ENCODE results near the gene DAP3.
"Not testable (repeated sequence)": the region's sequence is repeated elsewhere in the genome, so short reads cannot be mapped to it uniquely, and the experiment has no call there.

Gene DAP3

DNA sequence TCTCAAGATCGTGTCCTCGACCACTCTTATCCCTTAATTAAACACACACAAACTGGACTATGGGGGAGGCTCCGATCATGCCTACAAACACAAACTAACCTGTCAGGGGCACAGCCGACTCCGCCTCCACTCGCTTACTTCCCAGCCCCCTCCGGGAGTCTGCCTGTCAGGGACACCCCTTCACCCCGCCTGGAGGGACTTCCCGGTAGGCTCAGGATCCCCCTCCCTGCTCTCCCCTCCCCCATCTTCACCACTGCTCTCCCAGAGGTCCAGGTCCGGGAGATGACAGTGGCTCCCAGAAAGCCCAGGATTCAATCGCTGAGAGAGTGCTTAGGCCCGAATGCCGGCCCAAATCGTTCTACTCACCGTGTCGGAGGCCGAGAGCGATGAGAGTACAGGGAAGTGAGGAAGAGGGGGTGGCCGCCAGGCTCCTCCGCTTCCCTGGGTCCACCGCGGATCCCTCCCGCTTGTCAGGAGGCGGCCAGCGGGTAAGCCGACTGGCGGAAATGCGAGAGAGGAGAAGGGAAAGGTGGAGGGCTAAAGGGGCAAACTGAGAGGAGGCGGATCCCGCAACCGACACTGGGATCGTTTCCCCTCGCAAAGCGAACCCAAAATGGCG, 1.1 kb upstream of the DAP3 start:
- DNase-seq = not testable (repeated sequence)

DNA sequence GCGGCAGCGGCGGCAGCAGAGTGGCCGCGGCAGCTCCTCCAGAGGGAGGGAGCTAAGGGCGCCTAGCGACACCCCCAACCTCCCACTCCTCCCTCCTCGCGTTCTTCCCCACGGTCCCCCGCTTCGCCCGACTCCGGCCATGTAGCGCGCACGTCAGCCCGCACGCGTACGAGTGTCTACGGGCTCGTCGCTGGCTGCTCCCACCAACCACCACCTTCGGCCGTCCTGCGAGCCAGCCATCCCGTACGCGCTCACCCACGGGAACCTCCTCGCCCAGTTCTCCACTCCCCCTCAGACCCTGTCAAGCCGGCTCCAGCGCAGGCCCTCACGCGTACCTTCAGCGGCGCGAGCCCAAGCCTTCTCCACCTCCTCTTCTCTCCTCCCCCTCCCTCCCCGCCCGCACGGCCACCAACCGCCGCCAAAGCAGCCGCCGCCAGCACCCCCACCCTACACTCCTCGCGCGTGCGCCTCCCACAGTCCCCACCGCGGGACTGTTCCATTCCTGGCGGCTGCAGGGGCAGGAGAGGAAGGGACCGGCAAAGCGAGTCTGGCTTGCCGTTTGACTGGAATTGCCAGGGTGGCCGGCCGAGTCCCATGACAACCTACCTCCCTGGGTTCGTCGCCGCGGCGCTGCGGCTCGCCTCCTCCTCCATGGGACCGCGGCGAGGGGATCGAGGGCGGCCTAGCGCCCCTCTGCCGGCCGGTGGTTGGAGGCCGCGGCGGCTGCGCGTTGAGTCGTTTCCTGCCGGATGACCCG, 389 bp upstream of the DAP3 start, which contains the start of gene YY1AP1:
Gene YY1AP1 (minus strand): TSS at position 451 of the 757 bp plus-strand sequence. CDS start 8,338 bp downstream, outside the sequence.
- peak; percentile 88 to 90 for DNase-seq

DNA sequence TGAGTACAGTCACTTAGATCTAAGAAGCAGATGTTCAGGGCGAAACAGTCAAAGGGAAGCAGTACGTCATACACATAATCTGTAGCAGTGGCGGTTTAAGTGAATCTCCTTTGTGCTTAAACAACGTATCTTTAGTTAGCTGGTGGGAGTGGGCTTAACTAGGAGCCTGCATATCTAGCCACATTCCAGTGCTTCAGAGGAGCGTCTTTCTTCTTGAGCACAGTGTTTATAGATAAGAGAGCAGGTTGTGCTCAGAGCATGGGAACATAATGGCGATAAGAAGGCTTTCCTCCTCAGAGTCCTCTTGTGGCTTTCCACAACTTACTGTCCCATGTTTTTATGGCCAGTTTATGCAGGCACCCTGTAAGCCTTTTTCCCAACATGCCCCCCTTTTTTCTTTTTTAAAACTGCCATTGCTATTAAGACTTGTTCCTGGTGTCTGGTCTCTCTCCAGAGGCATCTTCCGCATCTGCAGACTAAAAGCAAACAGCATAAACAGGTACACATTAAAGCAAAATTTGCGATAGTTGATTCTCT, 3.2 kb downstream of the DAP3 start:
- no peak for DNase-seq

GRCh38 chr1:155694167-155694566, 5.3 kb downstream of the DAP3 start:
- no peak for DNase-seq

DNA sequence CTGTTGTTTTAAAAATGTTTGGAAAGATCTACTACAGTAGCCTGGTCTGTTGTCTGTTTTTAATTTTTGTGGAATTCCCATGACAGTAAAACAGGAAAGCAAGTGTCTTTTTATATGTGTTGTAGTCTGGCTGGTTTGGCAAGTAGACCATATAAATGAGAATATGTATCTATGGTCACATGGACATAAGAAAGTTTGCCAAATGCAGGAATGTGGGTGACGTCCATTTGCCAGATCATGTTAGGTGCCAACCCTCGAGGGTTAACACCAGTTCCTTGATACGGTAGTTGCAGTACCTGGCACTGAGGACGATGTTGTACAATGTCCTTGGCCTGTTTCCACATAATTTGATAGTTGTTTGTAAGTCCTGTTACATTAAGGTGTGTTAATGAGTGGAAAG, 6.2 kb downstream of the DAP3 start:
- no peak for DNase-seq

DNA sequence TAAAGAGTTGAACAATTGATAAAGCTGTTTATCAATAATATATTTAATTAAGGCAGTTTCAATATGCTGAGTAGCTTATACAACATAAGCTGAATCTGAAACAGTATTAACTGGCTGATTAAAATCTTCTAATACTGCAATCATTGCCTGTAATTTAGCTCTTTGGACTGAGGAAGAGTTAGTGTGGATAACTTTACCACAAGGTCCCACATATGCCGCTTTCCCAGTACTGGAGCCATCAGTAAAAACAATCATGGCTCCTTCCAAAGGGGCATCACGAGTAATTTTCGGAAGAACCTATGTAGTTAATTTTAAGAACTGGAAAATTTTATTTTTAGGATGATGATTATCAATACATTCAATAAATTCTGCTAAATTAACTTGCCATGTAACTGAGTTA, 6.7 kb downstream of the DAP3 start:
- DNase-seq = no peak

DNA sequence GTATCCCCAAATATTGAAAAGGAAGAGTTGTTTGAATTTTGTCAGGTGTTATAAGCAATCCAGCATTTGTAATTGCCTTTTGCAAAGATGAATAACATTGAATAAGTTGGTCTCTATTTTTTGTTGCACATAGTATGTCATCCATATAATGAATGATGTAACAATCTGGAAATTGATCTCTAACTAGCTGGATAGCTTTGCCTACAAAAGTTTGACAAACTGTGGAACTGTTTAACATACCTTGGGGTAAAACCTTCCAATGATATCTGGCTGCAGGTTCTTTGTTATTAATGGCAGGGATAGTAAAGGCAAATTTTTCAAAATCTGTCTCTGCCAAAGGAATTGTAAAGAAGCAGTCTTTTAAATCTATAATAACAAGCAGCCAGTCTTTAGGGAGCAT, 7.6 kb downstream of the DAP3 start:
- no peak for DNase-seq

DNA sequence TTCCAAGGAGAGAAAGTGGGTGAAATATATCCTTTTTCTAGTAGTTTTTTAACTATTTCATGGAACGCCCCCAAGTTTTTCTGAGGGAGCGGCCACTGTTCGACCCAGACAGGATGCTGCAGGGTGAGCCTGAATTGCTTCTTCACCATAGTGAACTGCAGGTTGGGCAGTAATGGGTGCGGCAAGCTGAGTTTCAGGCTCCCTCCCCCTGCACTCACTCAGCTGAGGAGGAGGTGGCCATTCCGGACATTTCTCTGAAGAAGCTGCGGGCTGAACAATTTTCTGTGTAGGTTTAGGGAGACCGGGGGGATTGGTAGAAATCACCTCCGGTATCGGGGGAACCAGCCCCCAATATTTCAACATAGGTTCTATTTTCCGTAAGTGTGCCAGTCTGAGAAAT, 8.2 kb downstream of the DAP3 start:
- DNase-seq = no peak

- not testable (repeated sequence) for DNase-seq
Observed at GRCh38 chr1:155697616-155698015, 8.7 kb downstream of the DAP3 start.

DNA sequence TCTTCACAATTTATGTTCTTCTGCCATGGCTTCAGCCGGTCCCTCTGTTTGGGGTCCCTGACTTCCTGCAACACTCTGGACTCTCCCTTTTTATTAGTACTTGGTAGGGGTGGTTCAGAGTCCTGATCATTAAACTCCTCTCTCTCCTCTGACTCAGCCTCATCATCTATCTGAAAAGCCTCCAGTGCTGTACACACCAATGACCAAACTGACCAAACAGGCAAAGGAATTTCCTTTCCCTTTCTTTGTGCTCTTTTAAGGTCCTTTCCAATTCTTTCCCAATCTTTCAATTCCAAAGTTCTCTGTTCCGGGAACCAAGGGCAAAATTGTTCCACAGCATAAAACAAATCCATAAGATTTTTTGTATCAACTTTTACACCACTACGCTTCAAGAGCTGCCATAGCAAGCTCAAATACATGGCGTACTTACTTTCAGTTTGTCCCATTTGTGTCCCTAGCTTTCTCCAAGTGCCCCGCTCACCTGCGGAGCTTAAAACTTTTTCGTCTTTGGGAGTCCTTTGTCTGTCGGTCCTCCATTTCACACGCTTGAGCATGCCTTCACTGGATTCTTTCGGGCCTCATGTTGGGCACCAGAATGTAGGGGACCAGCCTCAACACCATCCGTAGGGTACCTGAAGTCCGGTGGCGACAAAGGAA, 9.6 kb downstream of the DAP3 start:
- DNase-seq = no peak

DNA sequence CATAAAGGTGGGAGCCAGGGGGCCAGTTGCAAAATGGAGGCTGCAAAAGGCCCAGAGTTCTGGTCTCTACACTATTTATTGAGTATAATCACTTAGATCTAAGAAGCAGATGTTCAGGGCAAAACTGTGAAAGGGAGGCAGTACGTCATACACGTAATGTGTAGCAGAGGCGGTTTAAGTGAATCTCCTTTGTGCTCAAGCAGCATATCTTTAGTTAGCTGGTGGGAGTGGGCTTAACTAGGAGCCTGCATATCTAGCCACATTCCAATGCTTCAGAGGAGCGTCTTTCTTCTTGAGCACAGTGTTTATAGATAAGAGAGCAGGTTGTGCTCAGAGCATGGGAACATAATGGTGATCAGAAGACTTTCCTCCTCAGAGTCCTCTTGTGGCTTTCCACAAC, 10.2 kb downstream of the DAP3 start:
- not testable (repeated sequence) for DNase-seq

DNA sequence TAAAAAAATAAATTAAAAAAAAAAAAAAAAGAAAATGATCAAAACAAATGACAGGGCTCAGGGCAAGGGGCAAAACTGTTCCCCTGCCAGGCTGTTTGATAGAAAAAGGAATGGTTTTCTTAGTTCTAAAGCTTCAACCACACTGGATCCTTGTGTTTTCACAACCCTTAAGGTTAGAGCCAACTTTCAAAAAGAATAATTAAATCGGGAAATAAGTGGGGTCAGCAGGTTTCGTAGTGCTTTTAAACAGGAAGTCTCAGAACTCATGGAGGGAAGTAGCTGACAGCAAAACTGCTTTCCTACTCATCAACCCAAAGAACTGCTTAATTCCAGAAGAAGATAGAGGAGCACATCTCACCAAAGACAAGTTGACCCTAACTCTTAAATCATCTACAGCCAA, 12.8 kb downstream of the DAP3 start:
- DNase-seq = not testable (repeated sequence)

DNA sequence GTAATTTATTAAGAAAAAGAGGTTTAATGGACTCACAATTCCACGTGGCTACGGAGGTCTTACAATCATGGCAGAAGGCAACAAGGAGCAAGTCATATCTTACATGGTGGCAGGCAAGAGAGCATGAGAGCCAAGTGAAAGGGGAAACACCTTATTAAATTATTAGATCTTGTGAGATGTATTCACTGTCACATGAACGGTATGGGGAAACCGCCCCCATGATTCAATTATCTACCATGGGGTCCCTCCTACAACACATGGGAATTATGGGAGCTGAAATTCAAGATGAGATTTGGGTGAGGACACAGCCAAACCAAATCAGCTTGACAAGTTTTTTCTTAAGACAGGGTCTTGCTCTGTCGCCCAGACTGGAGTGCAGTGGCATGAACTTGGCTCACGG, 14.3 kb downstream of the DAP3 start:
- DNase-seq = no peak

- DNase-seq = not testable (repeated sequence)
Observed at GRCh38 chr1:155704414-155704813, 15.5 kb downstream of the DAP3 start.

GRCh38 chr1:155706139-155706538, 17.2 kb downstream of the DAP3 start:
- DNase-seq = no peak

GRCh38 chr1:155709391-155709790, 20.5 kb downstream of the DAP3 start:
- no peak for DNase-seq

- DNase-seq = not testable (repeated sequence)
Observed at GRCh38 chr1:155711457-155711856, 22.6 kb downstream of the DAP3 start.

- DNase-seq = not testable (repeated sequence)
Observed at GRCh38 chr1:155712636-155713035, 23.7 kb downstream of the DAP3 start.

DNA sequence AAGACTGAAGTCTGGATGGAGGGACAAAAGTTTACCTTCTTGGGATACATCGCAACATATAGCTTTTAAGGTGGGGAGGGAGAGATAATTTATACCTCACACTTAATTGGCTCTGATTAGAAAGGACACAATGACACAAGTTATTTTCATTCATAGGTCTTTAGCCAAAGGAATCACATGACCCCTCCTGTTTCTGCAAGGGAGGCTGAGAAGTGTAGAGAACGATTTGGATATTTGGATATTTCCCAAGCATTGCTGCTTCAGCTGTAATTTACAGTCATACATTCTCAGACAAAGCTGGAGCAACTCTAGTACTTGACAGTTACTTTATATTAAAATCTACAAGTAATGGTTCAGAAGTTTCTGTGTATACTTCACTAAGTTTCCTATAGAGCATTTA, 24.2 kb downstream of the DAP3 start:
- DNase-seq = no peak

GRCh38 chr1:155715056-155715455, 26.2 kb downstream of the DAP3 start:
- DNase-seq = not testable (repeated sequence)

- no peak for DNase-seq
Observed at GRCh38 chr1:155715777-155716176, 26.9 kb downstream of the DAP3 start.

DNA sequence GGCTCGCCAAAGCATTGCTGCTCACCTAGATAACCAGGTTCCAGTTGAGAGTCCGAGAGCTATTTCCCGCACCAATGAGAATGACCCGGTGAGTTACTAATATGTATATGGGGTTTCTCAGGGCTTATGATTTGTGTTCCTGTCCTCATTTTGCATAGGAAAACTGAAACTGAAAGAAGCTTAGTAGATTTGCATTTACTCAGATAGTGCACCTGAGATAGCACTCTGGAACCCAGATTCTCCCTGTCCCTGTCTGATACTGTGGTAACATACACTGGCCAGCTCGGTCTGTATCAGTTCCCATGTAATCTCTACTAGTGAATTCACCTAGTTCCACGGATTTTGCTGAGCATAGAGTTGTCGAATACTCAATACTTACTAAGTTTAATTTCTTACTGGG, 28.1 kb downstream of the DAP3 start:
- DNase-seq = no peak

DNA sequence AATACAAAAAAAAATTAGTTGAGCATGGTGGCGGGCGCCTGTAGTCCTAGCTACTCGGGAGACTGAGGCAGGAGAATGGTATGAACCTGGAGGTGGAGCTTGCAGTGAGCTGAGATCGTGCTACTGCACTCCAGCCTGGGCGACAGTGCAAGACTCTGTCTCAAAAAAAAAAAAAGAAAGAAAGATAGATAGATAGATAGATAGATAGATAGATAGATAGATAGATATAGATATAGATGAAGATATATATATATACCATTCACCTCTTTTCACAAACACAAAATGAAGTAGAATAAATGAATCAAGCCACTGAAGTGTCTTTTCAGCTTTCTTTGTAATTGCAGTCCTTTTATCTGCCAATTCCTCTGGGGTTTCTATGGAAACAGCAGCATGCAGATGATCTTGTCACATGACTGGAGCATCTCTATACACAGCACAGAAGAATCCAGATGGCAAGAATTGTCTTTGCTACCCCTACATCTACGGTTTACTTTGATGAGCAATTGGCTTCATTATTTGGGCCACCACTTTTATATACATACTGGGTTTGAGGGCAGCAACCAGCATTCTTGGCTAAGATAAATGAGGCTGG, 29.7 kb downstream of the DAP3 start:
- DNase-seq = not testable (repeated sequence)

All from NCI-H446 (cell line).